Panc1 (cell line): ENCODE measurements around the gene HAND1.

Experiments
- CTCF ChIP-seq: fragments of 450-650 bp; IDR thresholded peaks from 2 replicates; pipeline ENCODE4 v1.5.1; 2017; ENCODE audit warnings: mild to moderate bottlenecking
- POLR2AphosphoS5 ChIP-seq: IDR thresholded peaks from 2 replicates; pipeline ENCODE4 v1.6.1; 2012; ENCODE audit warnings: mild to moderate bottlenecking, low read depth, low read length, moderate library complexity
- REST ChIP-seq, 2 experiments: IDR thresholded peaks; 2 replicates each; pipeline ENCODE4 v1.6.1; 2011 to 2012; ENCODE audit warnings: low read depth in 2 of 2, control low read depth in 1 of 2, low read length in 1 of 2, mild to moderate bottlenecking in 1 of 2, moderate library complexity in 1 of 2; ENCODE audit not compliant: insufficient read depth in 1 of 2
- SIN3A ChIP-seq: IDR thresholded peaks from 2 replicates; pipeline ENCODE4 v1.6.1; 2012; ENCODE audit warnings: low read depth, mild to moderate bottlenecking, low read length, moderate library complexity, borderline replicate concordance; ENCODE audit not compliant: insufficient read depth
- TCF7L2 ChIP-seq: IDR thresholded peaks from 2 replicates; pipeline ENCODE4 v1.6.1; 2011; ENCODE audit warnings: mild to moderate bottlenecking, low read depth, low read length, inconsistent platforms

GRCh38 chr5:154461531-154461930 is 16.5 kb downstream of the HAND1 start:
- TF ChIP-seq SIN3A (no peak), CTCF (peak; percentile 43), POLR2AphosphoS5 (no peak), REST (IDR thresholded peaks at IDR 0.05; ENCODE audit: insufficient read depth in 1 of 2, low read depth in 2 of 2, low read length in 1 of 2) (no peak), TCF7L2 (no peak)
